Breast epithelium (tissue), 3 donors: ENCODE data around the gene ATM.

Experiments
- POLR2A ChIP-seq: fragments of 450-650 bp; IDR thresholded peaks from one replicate; pipeline ENCODE4 v1.6.1; 2016; ENCODE audit warnings: antibody characterized with exemption, mild to moderate bottlenecking, moderate library complexity
- POLR2AphosphoS5 ChIP-seq, 3 donors: sonication (generic); formaldehyde crosslinking; IDR thresholded peaks; one replicate each; pipeline ENCODE4 v1.6.1; 2017; ENCODE audit warnings: antibody characterized with exemption in 3 of 3
- TF ChIP-seq, protein P1 (sequence below), 3 donors: fragments of 450-650 bp; IDR thresholded peaks; one replicate each; pipeline ENCODE4 v1.5.1; 2016 to 2017; ENCODE audit warnings: antibody characterized with exemption in 3 of 3, mild to moderate bottlenecking in 3 of 3, moderate library complexity in 3 of 3

DNA sequence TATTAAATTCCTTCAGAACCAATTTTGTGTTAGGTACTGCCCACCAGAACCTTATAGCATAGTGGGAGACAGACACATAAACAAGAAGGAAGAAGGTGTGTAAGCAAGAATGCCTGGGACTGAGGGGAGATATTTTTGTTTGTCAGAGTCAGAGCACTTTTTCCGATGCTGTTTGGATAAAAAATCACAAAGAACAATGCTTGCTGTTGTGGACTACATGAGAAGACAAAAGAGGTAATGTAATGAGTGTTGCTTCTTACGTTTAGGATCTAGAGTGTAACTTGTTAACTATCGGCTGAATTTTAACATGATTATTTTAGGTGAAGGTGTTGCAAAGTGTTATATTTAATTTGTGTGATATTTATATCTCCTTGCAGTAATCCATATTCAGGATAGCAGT lies 84.9 kb downstream of the ATM start:
- TF ChIP-seq, protein P1, sequence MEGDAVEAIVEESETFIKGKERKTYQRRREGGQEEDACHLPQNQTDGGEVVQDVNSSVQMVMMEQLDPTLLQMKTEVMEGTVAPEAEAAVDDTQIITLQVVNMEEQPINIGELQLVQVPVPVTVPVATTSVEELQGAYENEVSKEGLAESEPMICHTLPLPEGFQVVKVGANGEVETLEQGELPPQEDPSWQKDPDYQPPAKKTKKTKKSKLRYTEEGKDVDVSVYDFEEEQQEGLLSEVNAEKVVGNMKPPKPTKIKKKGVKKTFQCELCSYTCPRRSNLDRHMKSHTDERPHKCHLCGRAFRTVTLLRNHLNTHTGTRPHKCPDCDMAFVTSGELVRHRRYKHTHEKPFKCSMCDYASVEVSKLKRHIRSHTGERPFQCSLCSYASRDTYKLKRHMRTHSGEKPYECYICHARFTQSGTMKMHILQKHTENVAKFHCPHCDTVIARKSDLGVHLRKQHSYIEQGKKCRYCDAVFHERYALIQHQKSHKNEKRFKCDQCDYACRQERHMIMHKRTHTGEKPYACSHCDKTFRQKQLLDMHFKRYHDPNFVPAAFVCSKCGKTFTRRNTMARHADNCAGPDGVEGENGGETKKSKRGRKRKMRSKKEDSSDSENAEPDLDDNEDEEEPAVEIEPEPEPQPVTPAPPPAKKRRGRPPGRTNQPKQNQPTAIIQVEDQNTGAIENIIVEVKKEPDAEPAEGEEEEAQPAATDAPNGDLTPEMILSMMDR (IDR thresholded peaks at IDR 0.05), result no peak
- TF ChIP-seq POLR2A, result no peak
- TF ChIP-seq POLR2AphosphoS5 (IDR thresholded peaks at IDR 0.05), result no peak
